HepG2 (cell line): ENCODE data around the gene SNIP1. TPM values are rescaled to one million over a fixed set of nuclear protein-coding genes. Genes with fewer than 3 reads are reported as not detected.

Experiments used
- ATAC-seq: fragments of 200-7000 bp; cut with Tn5 transposase; 3 replicates; pipeline ENCODE4 v1.9.1; 2020; ENCODE audit warnings: mild to moderate bottlenecking, moderate library complexity
- BruUV-seq: library from RNA; stranded (reverse); fragments of 400-500 nt; replicated peaks from 2 replicates; lab custom pipeline; 2021; lab: Mats Ljungman, UMichigan
- CTCF ChIA-PET: fragments of 300-600 bp; formaldehyde crosslinking; extraction: SDS; loops from one replicate; lab custom pipeline; 2021; ENCODE audit warnings: low total read pairs, inconsistent platforms, low intra/inter-chr PET ratio; lab: Yijun Ruan, JAX
- POLR2A ChIA-PET: fragments of 350-600 bp; sonication (Branson Sonifier 250); formaldehyde crosslinking; loops from one replicate; lab custom pipeline; 2020; ENCODE audit warnings: antibody characterized with exemption, inconsistent platforms; lab: Yijun Ruan, JAX
- DNase-seq: peaks from one replicate; pipeline ENCODE4 v3.0.0-alpha.2; 2015; ENCODE audit warnings: low spot score
- FAIRE-seq: peaks from 3 replicates; lab custom pipeline; 2011; peaks lifted over from hg19 to GRCh38; lab: Jason Lieb, UNC
- H2AFZ ChIP-seq: one replicate; pipeline ENCODE4 v1.6.1; 2011; ENCODE audit warnings: low read length, inconsistent platforms
- H3K27ac ChIP-seq: fragments of 300-600 bp; 3 replicates; pipeline ENCODE4 v1.8.0; 2011; ENCODE audit warnings: mixed run types, mild to moderate bottlenecking, mixed read lengths, low read length, inconsistent platforms; ENCODE audit not compliant: insufficient read depth; ENCODE audit errors: extremely low read length
- H3K27me3 ChIP-seq, 2 experiments: fragments of 200-600 bp in 1 of 2; 2 replicates in 1 of 2; 3 replicates in 1 of 2; pipeline versions ENCODE4 v1.6.0 to v1.8.0; 2011; ENCODE audit warnings: low read length in 2 of 2, mild to moderate bottlenecking in 2 of 2, moderate library complexity in 2 of 2, inconsistent platforms in 1 of 2; ENCODE audit not compliant: insufficient read depth in 2 of 2, control insufficient read depth in 1 of 2
- H3K36me3 ChIP-seq, 2 experiments: fragments of 200-600 bp in 1 of 2; replicated peaks in 1 of 2; 2 replicates in 1 of 2; 3 replicates in 1 of 2; pipeline versions ENCODE4 v1.5.1 to v1.8.0; 2011; ENCODE audit warnings: low read length in 2 of 2, inconsistent platforms in 1 of 2; ENCODE audit not compliant: insufficient read depth in 2 of 2, control insufficient read depth in 1 of 2
- H3K4me1 ChIP-seq: 2 replicates; pipeline ENCODE4 v1.5.1; 2012; ENCODE audit warnings: low read length, inconsistent platforms; ENCODE audit not compliant: insufficient read depth
- H3K4me2 ChIP-seq: 2 replicates; pipeline ENCODE4 v1.6.0; 2011; ENCODE audit warnings: low read depth, low read length, inconsistent platforms
- H3K4me3 ChIP-seq, 3 experiments: fragments of 200-600 bp in 1 of 3; sonication (generic), shearing (Covaris generic) in 1 of 3; replicated peaks in 1 of 3; 2 replicates each; pipeline ENCODE4 v1.5.1; 2011 to 2016; ENCODE audit warnings: low read length in 3 of 3, inconsistent platforms in 2 of 3, low read depth in 2 of 3, mild to moderate bottlenecking in 2 of 3, control low read depth in 1 of 3, mixed read lengths in 1 of 3; ENCODE audit not compliant: insufficient read depth in 1 of 3
- H3K79me2 ChIP-seq: one replicate; pipeline ENCODE4 v1.6.1; 2011; ENCODE audit warnings: low read length, inconsistent platforms; ENCODE audit not compliant: insufficient read depth
- H3K9ac ChIP-seq: 2 replicates; pipeline ENCODE4 v1.6.0; 2011; ENCODE audit warnings: mild to moderate bottlenecking, low read depth, low read length, inconsistent platforms; ENCODE audit not compliant: insufficient read depth
- H3K9me3 ChIP-seq: 2 replicates; pipeline ENCODE4 v1.5.1; 2012; ENCODE audit warnings: mild to moderate bottlenecking, low read length
- H4K20me1 ChIP-seq: 2 replicates; pipeline ENCODE4 v1.6.0; 2011; ENCODE audit warnings: inconsistent platforms, mild to moderate bottlenecking, low read length, moderate library complexity; ENCODE audit not compliant: insufficient read depth
- ATF1 ChIP-seq: IDR thresholded peaks from 2 replicates; pipeline ENCODE4 v1.6.1; 2016; ENCODE audit warnings: mild to moderate bottlenecking, control low read depth
- FLYWCH1 ChIP-seq: sonication (generic); formaldehyde crosslinking; IDR thresholded peaks from 2 replicates; pipeline ENCODE4 v1.8.1; 2023; ENCODE audit warnings: mild to moderate bottlenecking, missing genetic modification reagents
- HCFC1 ChIP-seq: fragments of 150-350 bp; IDR thresholded peaks from 2 replicates; pipeline ENCODE4 v1.6.1; 2014; ENCODE audit warnings: low read depth, low read length
- HMGA1 ChIP-seq: sonication (generic); formaldehyde crosslinking; conservative IDR thresholded peaks from 2 replicates; pipeline ENCODE4 v1.4.0; 2020; ENCODE audit warnings: missing genetic modification reagents
- KLF12 ChIP-seq: sonication (generic); formaldehyde crosslinking; IDR thresholded peaks from 2 replicates; pipeline ENCODE4 v1.4.0; 2020; ENCODE audit warnings: missing genetic modification reagents, borderline replicate concordance
- MED8 ChIP-seq: sonication (generic); formaldehyde crosslinking; IDR thresholded peaks from 2 replicates; pipeline ENCODE4 v1.8.1; 2023; ENCODE audit warnings: mild to moderate bottlenecking, missing genetic modification reagents; ENCODE audit not compliant: insufficient replicate concordance
- SIX4 ChIP-seq: sonication (generic); formaldehyde crosslinking; IDR thresholded peaks from 2 replicates; pipeline ENCODE4 v1.4.0; 2020; ENCODE audit warnings: missing genetic modification reagents
- STAG1 ChIP-seq: sonication (generic); formaldehyde crosslinking; IDR thresholded peaks from 2 replicates; pipeline ENCODE4 v1.4.0; 2020; ENCODE audit warnings: missing genetic modification reagents
- TCF12 ChIP-seq, 2 experiments: fragments of 450-650 bp in 1 of 2; sonication (generic) in 1 of 2; formaldehyde crosslinking in 1 of 2; IDR thresholded peaks; 2 replicates each; pipeline versions ENCODE4 v1.6.1 to v1.8.0; 2017 to 2022; ENCODE audit warnings: antibody characterized with exemption in 1 of 2, mild to moderate bottlenecking in 1 of 2, missing genetic modification reagents in 1 of 2, moderate library complexity in 1 of 2
- USF2 ChIP-seq, 2 experiments: sonication (generic) in 1 of 2; formaldehyde crosslinking in 1 of 2; IDR thresholded peaks; 2 replicates each; pipeline versions ENCODE4 v1.5.1 to v1.6.1; 2011 to 2020; ENCODE audit warnings: borderline replicate concordance in 1 of 2, low read depth in 1 of 2, low read length in 1 of 2, mild to moderate bottlenecking in 1 of 2, missing genetic modification reagents in 1 of 2, moderate library complexity in 1 of 2
- ZNF264 ChIP-seq: sonication (generic); formaldehyde crosslinking; IDR thresholded peaks from 2 replicates; pipeline ENCODE4 v1.4.0; 2020; ENCODE audit warnings: missing genetic modification reagents
- ZNF335 ChIP-seq: sonication (generic); formaldehyde crosslinking; IDR thresholded peaks from 2 replicates; pipeline ENCODE4 v1.4.0; 2020; ENCODE audit warnings: missing genetic modification reagents
- ZNF577 ChIP-seq: sonication (generic); formaldehyde crosslinking; IDR thresholded peaks from 2 replicates; pipeline ENCODE4 v1.4.0; 2020; ENCODE audit warnings: mild to moderate bottlenecking, low read depth, missing genetic modification reagents, borderline replicate concordance
- ZNF644 ChIP-seq: IDR thresholded peaks from 2 replicates; pipeline ENCODE4 v1.6.1; 2016; ENCODE audit warnings: low read depth
- ZNF709 ChIP-seq: sonication (generic); formaldehyde crosslinking; IDR thresholded peaks from 2 replicates; pipeline ENCODE4 v1.5.0; 2020; ENCODE audit warnings: mild to moderate bottlenecking, missing genetic modification reagents
- WGBS: methylation state at CpG from one replicate; pipeline ENCODE4 v1.1.6; 2017; ENCODE audit warnings: low lambda C conversion rate; 5-methylcytosine and 5-hydroxymethylcytosine counted together
- in situ Hi-C: cut with HindIII; loops from 2 replicates; pipeline ENCODE4 v1.10.0; 2017; ENCODE audit warnings: low pct_unique_long_range_greater_than_20kb; ENCODE audit not compliant: extremely low pct_ligation_motif_present
- intact Hi-C: fragments of 100-400 bp; cut with micrococcal nuclease; formaldehyde crosslinking; loops from one replicate; pipeline ENCODE4 v1.10.0; 2022; ENCODE audit not compliant: unreplicated experiment
- polyA plus RNA-seq, 8 experiments: library from polyadenylated mRNA; depleted of rRNA in 3 of 8; stranded (reverse) in 7 of 8; unstranded in 1 of 8; fragments of >200 nt; fragmentation: Illumina TruSeq in 4 of 8; extraction: Trizol in 4 of 8; gene quantifications; 2 replicates each; pipeline versions ENCODE4 v1.2.1 to v1.2.3, GENCODE V29; 2011 to 2016; ENCODE audit warnings: low read depth in 4 of 8, missing spikeins in 1 of 8, mixed read lengths in 1 of 8; ENCODE audit not compliant: insufficient read depth in 1 of 8
- total RNA-seq, 5 experiments: library from RNA; depleted of rRNA; stranded (reverse); fragments of >200 nt; fragmentation: Illumina TruSeq; extraction: Trizol; gene quantifications; 2 replicates each; pipeline ENCODE4 v1.2.3, GENCODE V29; 2016; ENCODE audit warnings: low read depth in 1 of 5

The SNIP1 gene
- total and polyA plus RNA-seq, 2 of the 13 experiments (the other 11 are each of a cell fraction or from before 2014, with no cell fraction given), result 5.5 to 11.2 TPM

GRCh38 chr1:37495875-37496274 lies 58.2 kb downstream of the SNIP1 start:
- ATAC-seq, result no peak

DNA sequence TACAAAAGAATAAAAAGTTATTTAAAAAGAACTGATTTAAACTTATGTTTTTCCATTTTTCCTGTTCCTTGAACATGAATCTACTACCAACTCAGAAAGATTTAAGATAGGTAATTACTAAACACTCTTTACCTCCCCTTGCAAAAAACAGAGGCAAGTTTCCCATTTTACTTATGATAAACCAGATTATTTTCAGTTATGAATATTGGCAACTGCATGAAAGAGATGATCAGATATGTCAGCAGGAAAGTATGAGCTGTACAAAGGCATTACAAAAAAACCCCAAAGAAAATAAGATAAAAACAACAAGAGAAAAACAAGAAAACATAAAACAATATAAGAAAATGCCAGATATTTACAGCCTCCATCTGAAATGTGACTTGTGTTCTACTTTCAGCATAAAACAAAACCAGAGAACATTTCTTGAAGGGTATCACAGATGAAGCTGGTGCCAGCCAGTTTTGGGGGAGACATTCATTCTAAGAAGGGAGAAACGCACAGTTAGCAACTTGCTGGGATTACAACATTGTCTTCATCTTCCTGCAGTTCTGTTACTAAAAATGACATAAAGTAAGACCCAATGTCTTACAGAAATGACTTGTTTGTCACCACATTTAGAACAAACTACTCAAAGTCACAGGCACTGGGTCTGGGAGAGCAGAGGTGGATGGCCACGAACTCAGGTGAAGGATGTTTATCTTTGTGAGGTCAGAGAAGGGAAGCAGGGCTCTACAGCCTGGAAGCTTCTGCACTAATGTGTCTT lies 60.6 kb downstream of the SNIP1 start:
- ATAC-seq, result no peak
- in situ Hi-C loops (no loop called here), intact Hi-C loops (no loop called here)
- Histone ChIP-seq H3K9me3 (no peaks in the 10 kb centered on the region), H3K27me3 (no peaks in the 10 kb centered on the region), H3K27ac (no peak overlapping the region), H2AFZ (no peak overlapping the region), H3K36me3 (peaks cover 10 to 44% of the 10 kb centered on the region in 2 experiments), H3K4me3 (no peak overlapping the region), H3K79me2 (no peaks in the 10 kb centered on the region), H3K4me2 (no peak overlapping the region), H3K4me1 (peaks cover 12% of the 10 kb centered on the region), H3K9ac (no peak overlapping the region), H4K20me1 (no peaks in the 10 kb centered on the region)
- DNase-seq, result no peak
- CTCF ChIA-PET, result no interaction called here
- WGBS, result 90% methylated on average over 2 of the region's 2 CpGs
- no peak for FAIRE-seq
- no TSS peak for BruUV-seq
- POLR2A ChIA-PET, result no interaction called here
- no peak for TF ChIP-seq STAG1 (CRISPR knock-in tag)
- TF ChIP-seq ZNF709 (CRISPR knock-in tag), result no peak
- no peak for TF ChIP-seq TCF12 (IDR thresholded peaks at IDR 0.05)
- no peak for TF ChIP-seq TCF12 (CRISPR knock-in tag; IDR thresholded peaks at IDR 0.05)
- TF ChIP-seq FLYWCH1 (CRISPR knock-in tag), result no peak
- no peak for TF ChIP-seq ATF1 (CRISPR knock-in tag)
- no peak for TF ChIP-seq HCFC1
- TF ChIP-seq ZNF644 (CRISPR knock-in tag), result no peak
- no peak for TF ChIP-seq ZNF335 (CRISPR knock-in tag)
- TF ChIP-seq USF2 (IDR thresholded peaks at IDR 0.05; ENCODE audit: low read depth, low read length), result no peak
- no peak for TF ChIP-seq USF2 (CRISPR knock-in tag; IDR thresholded peaks at IDR 0.05; ENCODE audit: borderline replicate concordance)
- TF ChIP-seq SIX4 (CRISPR knock-in tag), result no peak
- TF ChIP-seq ZNF264, result no peak
- no peak for TF ChIP-seq ZNF577 (CRISPR knock-in tag)
- TF ChIP-seq KLF12, result no peak

More at GRCh38 chr1:37495875-37496274, 58.2 kb downstream of the SNIP1 start:
- ChIA-PET POLR2A (no interaction called here), CTCF (no interaction called here)
- H3K4me3 ChIP-seq, result no peak overlapping the region
- no peak overlapping the region for H2AFZ ChIP-seq
- no TSS peak for BruUV-seq
- FAIRE-seq, result no peak
- H3K27ac ChIP-seq, result no peak overlapping the region
- no peaks in the 10 kb centered on the region for H4K20me1 ChIP-seq
- H3K36me3 ChIP-seq, result peaks cover 16 to 54% of the 10 kb centered on the region in 2 experiments
- no peaks in the 10 kb centered on the region for H3K9me3 ChIP-seq
- WGBS, result 95% methylated on average over 1 of the region's 1 CpG
- no peaks in the 10 kb centered on the region for H3K79me2 ChIP-seq
- no peak overlapping the region for H3K9ac ChIP-seq
- DNase-seq, result no peak
- intact Hi-C loops (no loop called here), in situ Hi-C loops (no loop called here)
- H3K4me2 ChIP-seq, result no peak overlapping the region
- H3K27me3 ChIP-seq, result no peaks in the 10 kb centered on the region
- H3K4me1 ChIP-seq, result peaks cover 12% of the 10 kb centered on the region
- no peak for TF ChIP-seq MED8 (CRISPR knock-in tag)
- no peak for TF ChIP-seq HMGA1 (CRISPR knock-in tag)
